Measurements from ENCODE around the gene CDK18. TPM values are rescaled to one million over a fixed set of nuclear protein-coding genes. Genes with fewer than 3 reads are reported as not detected.
A peak's percentile ranks its signal among the peaks of the same experiment; 100 is the strongest.

Gene CDK18
- total RNA-seq, 1 donor from 2014 or later = 27.0 TPM

DNA sequence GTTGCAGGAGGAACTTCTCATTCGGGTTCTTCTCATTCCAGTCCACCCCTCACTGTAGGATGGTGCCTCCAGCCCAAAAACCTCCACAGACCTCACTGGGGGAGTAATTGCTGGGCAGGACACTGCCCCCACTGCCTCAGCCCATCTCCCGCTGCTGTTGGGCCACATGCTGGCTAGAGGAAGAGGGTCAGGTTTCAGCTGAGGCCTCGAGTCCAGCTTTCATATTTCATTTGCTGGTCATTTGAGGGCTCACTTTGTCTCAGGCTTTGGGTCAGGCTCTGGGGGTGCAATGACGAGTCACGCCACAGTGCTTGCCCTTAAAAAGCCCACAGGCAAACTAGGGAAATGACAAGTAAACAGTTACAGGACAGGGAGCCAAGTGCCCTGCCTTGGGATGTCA, 9.3 kb downstream of the CDK18 start:
- intact Hi-C loops (cut with DNase I) = no loop called here
- Histone ChIP-seq H3K4me3 (no peak overlapping the region), H3K27ac (peak overlapping the region; percentile 5), H3K36me3 (no peaks in the 10 kb centered on the region), H3K9me3 (no peaks in the 10 kb centered on the region), H3K4me1 (peaks cover 34% of the 10 kb centered on the region), H3K27me3 (no peaks in the 10 kb centered on the region)
- DNase-seq (ENCODE audit: extremely low spot score in 2 of 2) = no peak
- TF ChIP-seq POLR2A (IDR thresholded peaks at IDR 0.05) (no peak), POLR2AphosphoS5 (IDR thresholded peaks at IDR 0.05; ENCODE audit: insufficient read depth in 1 of 2, low read depth in 1 of 2) (no peak)
- TF ChIP-seq, protein P1, sequence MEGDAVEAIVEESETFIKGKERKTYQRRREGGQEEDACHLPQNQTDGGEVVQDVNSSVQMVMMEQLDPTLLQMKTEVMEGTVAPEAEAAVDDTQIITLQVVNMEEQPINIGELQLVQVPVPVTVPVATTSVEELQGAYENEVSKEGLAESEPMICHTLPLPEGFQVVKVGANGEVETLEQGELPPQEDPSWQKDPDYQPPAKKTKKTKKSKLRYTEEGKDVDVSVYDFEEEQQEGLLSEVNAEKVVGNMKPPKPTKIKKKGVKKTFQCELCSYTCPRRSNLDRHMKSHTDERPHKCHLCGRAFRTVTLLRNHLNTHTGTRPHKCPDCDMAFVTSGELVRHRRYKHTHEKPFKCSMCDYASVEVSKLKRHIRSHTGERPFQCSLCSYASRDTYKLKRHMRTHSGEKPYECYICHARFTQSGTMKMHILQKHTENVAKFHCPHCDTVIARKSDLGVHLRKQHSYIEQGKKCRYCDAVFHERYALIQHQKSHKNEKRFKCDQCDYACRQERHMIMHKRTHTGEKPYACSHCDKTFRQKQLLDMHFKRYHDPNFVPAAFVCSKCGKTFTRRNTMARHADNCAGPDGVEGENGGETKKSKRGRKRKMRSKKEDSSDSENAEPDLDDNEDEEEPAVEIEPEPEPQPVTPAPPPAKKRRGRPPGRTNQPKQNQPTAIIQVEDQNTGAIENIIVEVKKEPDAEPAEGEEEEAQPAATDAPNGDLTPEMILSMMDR (IDR thresholded peaks at IDR 0.05) = no peak

DNA sequence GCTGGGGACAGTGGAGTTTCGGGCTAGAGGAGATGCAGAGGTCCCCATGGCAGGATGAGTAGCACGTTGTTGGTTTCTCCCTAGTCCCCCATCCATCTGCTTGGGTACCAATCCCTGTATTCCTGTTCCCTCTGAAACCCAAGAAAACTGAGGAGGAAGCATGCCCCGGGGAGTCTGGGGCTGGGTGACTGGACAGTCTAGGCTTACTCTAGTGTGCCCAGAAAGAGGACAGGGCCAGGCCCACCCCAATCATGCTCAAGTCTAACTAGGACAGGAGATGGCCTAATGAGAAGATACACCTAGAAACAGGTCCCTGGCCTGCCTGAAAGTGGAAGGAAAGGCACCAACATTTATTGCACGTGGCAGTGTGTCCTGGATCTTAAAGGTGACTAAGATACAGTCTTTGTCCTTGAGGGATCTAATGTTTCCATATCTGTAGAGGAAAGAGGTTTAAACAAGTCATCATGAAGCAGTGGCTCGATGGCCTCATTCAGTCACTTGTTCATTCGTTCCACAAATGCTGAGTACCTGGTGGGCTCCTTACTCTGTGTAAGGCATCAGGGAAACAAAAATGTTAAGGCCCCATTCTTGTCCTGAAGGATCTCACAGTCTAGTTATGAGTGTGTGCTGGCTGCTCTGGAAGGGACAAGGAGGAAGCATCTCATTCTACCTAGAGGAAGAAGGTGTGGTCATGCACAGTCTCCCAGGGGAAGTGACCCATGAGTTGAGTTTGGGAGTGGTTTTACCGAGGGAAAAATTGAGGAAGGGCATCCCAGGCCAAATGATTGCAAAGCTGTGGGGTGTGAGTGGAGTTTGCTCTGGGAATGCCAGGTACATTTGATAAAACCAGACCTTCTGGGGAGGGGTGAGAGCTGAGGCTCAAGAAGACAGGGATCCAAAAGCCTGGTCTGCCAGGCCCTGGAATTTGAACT, 10.0 kb downstream of the CDK18 start:
- no peak for DNase-seq (ENCODE audit: extremely low spot score in 2 of 2)
- TF ChIP-seq POLR2A (IDR thresholded peaks at IDR 0.05) (no peak), POLR2AphosphoS5 (IDR thresholded peaks at IDR 0.05; ENCODE audit: insufficient read depth in 1 of 2, low read depth in 1 of 2) (no peak)
- TF ChIP-seq, protein P1 (IDR thresholded peaks at IDR 0.05) = no peak
- Histone ChIP-seq H3K4me1 (peaks cover 41% of the 10 kb centered on the region), H3K4me3 (no peak overlapping the region), H3K9me3 (no peaks in the 10 kb centered on the region), H3K27ac (no peak overlapping the region), H3K36me3 (no peaks in the 10 kb centered on the region), H3K27me3 (no peaks in the 10 kb centered on the region)
- intact Hi-C loops (cut with DNase I) = no loop called here

DNA sequence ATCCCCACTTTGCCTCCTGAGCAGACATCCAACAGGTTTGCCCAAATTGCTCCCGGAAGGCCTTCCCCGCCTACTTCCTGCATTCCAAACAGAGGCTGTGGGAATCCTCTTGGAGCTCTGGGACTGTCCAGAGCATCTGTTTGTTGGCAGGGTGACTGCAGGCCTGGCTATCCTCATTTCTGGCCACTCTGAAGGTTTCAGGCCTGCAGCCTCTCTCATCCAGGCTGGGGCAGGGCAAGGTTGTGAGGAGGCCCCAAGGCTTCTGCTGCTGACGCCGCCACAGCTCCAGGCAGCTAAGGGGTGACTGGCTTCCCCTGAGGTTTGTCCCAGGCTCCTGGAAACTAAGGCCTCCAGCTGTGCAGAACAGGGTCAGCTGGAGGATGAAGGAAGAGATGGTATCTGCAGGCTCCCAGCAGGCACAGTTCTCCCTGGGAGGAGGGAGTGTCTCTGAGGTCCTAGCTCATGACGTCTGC, 11.3 kb downstream of the CDK18 start:
- H3K4me3 ChIP-seq = no peak overlapping the region
- no peaks in the 10 kb centered on the region for H3K9me3 ChIP-seq
- DNase-seq (ENCODE audit: extremely low spot score in 2 of 2) = no peak
- TF ChIP-seq, protein P1 (IDR thresholded peaks at IDR 0.05) = no peak
- peak in 1 of 2 donors; percentile 18 for TF ChIP-seq POLR2AphosphoS5 (IDR thresholded peaks at IDR 0.05; ENCODE audit: insufficient read depth in 1 of 2, low read depth in 1 of 2)
- intact Hi-C loops (cut with DNase I) = no loop called here
- H3K4me1 ChIP-seq = peaks cover 47% of the 10 kb centered on the region
- H3K27me3 ChIP-seq = no peaks in the 10 kb centered on the region
- H3K36me3 ChIP-seq = no peaks in the 10 kb centered on the region
- H3K27ac ChIP-seq = peak overlapping the region; percentile 8

DNA sequence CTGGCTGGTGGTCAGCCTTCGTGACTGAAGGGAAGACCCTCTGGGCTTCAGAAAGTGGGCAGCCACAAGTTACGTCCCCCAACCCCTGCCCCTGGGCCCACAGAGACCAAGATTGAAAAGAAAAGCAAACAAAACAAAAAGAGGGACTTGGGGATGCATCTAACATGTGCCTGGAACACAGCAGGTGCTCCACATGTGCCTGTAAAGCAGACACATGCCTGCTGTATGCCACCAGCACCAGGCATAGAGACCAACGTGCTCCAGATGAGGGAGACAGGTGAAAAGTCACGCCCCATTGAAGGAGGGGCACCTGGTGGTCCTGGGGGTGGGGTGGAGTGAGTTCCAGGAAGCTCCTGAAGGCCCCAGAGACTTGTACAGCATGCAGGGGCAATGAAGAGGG, 11.9 kb downstream of the CDK18 start:
- DNase-seq (ENCODE audit: extremely low spot score in 2 of 2) = no peak
- H3K36me3 ChIP-seq = no peaks in the 10 kb centered on the region
- H3K4me3 ChIP-seq = no peak overlapping the region
- H3K4me1 ChIP-seq = peaks cover 47% of the 10 kb centered on the region
- peak overlapping the region; percentile 8 for H3K27ac ChIP-seq
- H3K9me3 ChIP-seq = no peaks in the 10 kb centered on the region
- intact Hi-C loops (cut with DNase I) = no loop called here
- TF ChIP-seq, protein P1 (IDR thresholded peaks at IDR 0.05) = no peak
- TF ChIP-seq POLR2A (IDR thresholded peaks at IDR 0.05) (no peak), POLR2AphosphoS5 (IDR thresholded peaks at IDR 0.05; ENCODE audit: insufficient read depth in 1 of 2, low read depth in 1 of 2) (no peak)
- no peaks in the 10 kb centered on the region for H3K27me3 ChIP-seq

DNA sequence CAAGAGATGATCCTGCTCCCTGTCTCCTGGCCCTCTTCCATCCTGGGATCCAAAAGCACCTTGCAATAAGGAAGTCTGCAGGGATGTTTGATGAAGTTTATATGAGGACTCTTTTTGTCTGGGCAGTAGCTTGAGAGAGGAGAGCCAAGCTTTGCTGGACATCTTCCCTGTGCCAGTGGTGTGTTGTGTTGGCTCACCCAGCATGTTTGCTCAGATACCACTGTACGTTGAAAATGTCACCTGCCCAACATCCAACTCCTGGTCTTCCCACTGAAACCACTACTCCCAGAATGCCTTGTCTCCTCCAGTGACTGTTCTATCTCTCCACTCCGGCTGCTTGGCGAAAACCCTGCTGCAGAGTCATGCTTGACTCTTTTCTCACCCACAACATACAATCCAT, 12.8 kb downstream of the CDK18 start:
- Histone ChIP-seq H3K4me3 (no peak overlapping the region), H3K27ac (no peak overlapping the region), H3K36me3 (no peaks in the 10 kb centered on the region), H3K4me1 (peaks cover 42% of the 10 kb centered on the region), H3K27me3 (no peaks in the 10 kb centered on the region), H3K9me3 (no peaks in the 10 kb centered on the region)
- no peak for DNase-seq (ENCODE audit: extremely low spot score in 2 of 2)
- TF ChIP-seq, protein P1 (IDR thresholded peaks at IDR 0.05) = no peak
- no peak for TF ChIP-seq POLR2AphosphoS5 (IDR thresholded peaks at IDR 0.05; ENCODE audit: insufficient read depth in 1 of 2, low read depth in 1 of 2)
- no peak for TF ChIP-seq POLR2A (IDR thresholded peaks at IDR 0.05)
- intact Hi-C loops (cut with DNase I) = no loop called here
